Activated CD4-positive, alpha-beta T cell treated with anti-CD3 and anti-CD28 coated beads, Interleukin-2, Interleukin-4, amounts not matched to agents 100 ng/mL and 50 ng/mL, durations not matched to agents 16 hours and 8 hours (primary cell): ENCODE data around the gene TSPAN9.

Experiments used
- DNase-seq: peaks from one replicate; pipeline ENCODE4 v3.0.0-alpha.2; 2020; ENCODE audit warnings: low spot score

The TSPAN9 gene

GRCh38 chr12:3299929-3300832 is 223.0 kb downstream of the TSPAN9 start:
- peak; percentile 86 for DNase-seq

- no peak for DNase-seq
Measured at GRCh38 chr12:3300833-3301401, 223.7 kb downstream of the TSPAN9 start.

GRCh38 chr12:3302401-3303041 is 225.3 kb downstream of the TSPAN9 start:
- no peak for DNase-seq

- no peak for DNase-seq
Measured at GRCh38 chr12:3303410-3304136, 226.4 kb downstream of the TSPAN9 start.

- no peak for DNase-seq
Measured at GRCh38 chr12:3304436-3305165, 227.4 kb downstream of the TSPAN9 start.

GRCh38 chr12:3305464-3305863 is 228.3 kb downstream of the TSPAN9 start:
- DNase-seq: no peak

- DNase-seq: no peak
Measured at GRCh38 chr12:3305904-3306619, 228.9 kb downstream of the TSPAN9 start.

GRCh38 chr12:3307389-3307788 is 230.2 kb downstream of the TSPAN9 start:
- DNase-seq: no peak

- DNase-seq: no peak
Measured at GRCh38 chr12:3308063-3308462, 230.9 kb downstream of the TSPAN9 start.

- no peak for DNase-seq
Measured at GRCh38 chr12:3308609-3309008, 231.4 kb downstream of the TSPAN9 start.

GRCh38 chr12:3309805-3310204 is 232.6 kb downstream of the TSPAN9 start:
- no peak for DNase-seq

GRCh38 chr12:3310271-3311026 is 233.3 kb downstream of the TSPAN9 start:
- no peak for DNase-seq

GRCh38 chr12:3311027-3311402 is 233.8 kb downstream of the TSPAN9 start:
- DNase-seq: no peak

GRCh38 chr12:3311491-3312103 is 234.4 kb downstream of the TSPAN9 start:
- no peak for DNase-seq

GRCh38 chr12:3313066-3313465 is 235.9 kb downstream of the TSPAN9 start:
- DNase-seq: no peak

- peak; percentile 18 for DNase-seq
Measured at GRCh38 chr12:3313675-3314663, 236.8 kb downstream of the TSPAN9 start.

GRCh38 chr12:3315201-3315661 is 238.1 kb downstream of the TSPAN9 start:
- DNase-seq: no peak

GRCh38 chr12:3316776-3317480 is 239.7 kb downstream of the TSPAN9 start:
- DNase-seq: no peak
